Measurements from ENCODE around the gene SETD6.

The SETD6 gene, protein sequence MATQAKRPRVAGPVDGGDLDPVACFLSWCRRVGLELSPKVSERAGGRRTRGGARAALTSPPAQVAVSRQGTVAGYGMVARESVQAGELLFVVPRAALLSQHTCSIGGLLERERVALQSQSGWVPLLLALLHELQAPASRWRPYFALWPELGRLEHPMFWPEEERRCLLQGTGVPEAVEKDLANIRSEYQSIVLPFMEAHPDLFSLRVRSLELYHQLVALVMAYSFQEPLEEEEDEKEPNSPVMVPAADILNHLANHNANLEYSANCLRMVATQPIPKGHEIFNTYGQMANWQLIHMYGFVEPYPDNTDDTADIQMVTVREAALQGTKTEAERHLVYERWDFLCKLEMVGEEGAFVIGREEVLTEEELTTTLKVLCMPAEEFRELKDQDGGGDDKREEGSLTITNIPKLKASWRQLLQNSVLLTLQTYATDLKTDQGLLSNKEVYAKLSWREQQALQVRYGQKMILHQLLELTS

GRCh38 chr16:58515125-58515870 is at the start of gene SETD6:
SETD6 (plus strand) TSS chr16:58515517; CDS start chr16:58515538, 21 bp downstream.
- no peaks in the 10 kb centered on the region for H3K9me3 ChIP-seq (ENCODE audit: low read length)
- peaks cover 39% of the 10 kb centered on the region for H3K36me3 ChIP-seq (ENCODE audit: insufficient read depth, low read length)
- H3K79me2 ChIP-seq (ENCODE audit: insufficient read depth, low read length), result no peaks in the 10 kb centered on the region
- no peaks in the 10 kb centered on the region for H3K9me2 ChIP-seq (ENCODE audit: low read depth, low read length)
- no peaks in the 10 kb centered on the region for H3K27me3 ChIP-seq (ENCODE audit: insufficient read depth, low read length)
- no peak within 1 kb of the TSS for H2AFZ ChIP-seq (ENCODE audit: low read length)
- H4K20me1 ChIP-seq (ENCODE audit: insufficient read depth, low read length), result no peaks in the 10 kb centered on the region
- H3K4me3 ChIP-seq (ENCODE audit: low read depth, low read length, poor library complexity, severe bottlenecking), result peak within 1 kb of the TSS; percentile 85
- no peak for TF ChIP-seq CTCF (IDR thresholded peaks at IDR 0.05; ENCODE audit: low read length)
- no peak for TF ChIP-seq EZH2 (IDR thresholded peaks at IDR 0.05; ENCODE audit: borderline replicate concordance, low read length)
- peaks cover 25% of the 10 kb centered on the region for H3K4me1 ChIP-seq (ENCODE audit: insufficient read depth, low read length, severe bottlenecking)
- peaks cover 9% of the 10 kb centered on the region; the same call in 1 of the 2 replicates for H3F3A ChIP-seq (ENCODE audit: insufficient read depth, low read length)
- H3K27ac ChIP-seq (ENCODE audit: low read depth, low read length, poor library complexity, severe bottlenecking), result peak within 1 kb of the TSS; percentile 43
- H3K9ac ChIP-seq (ENCODE audit: low read length), result peak within 1 kb of the TSS; percentile 85
- H3K4me2 ChIP-seq (ENCODE audit: low read length), result peak within 1 kb of the TSS; percentile 88

DNA sequence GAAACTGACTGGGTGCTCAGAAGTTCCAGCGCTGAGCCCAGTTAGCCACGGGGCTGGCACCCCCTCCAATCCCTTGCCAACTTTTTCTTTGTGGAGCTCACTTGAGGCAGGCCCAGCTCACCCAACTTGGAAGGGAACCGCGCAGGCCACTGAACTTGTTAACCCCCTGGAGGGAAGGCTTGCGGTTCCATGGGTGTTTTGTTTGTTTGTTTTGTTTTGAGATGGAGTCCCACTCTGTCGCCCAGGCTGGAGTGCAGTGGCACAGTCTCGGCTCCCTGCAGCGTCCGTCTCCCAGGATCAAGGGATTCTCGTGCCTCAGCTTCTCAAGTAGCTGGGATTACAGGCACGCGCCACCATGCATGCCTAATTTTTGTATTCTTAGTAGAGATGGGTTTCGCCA is 49.5 kb upstream of the SETD6 start:
- H3F3A ChIP-seq (ENCODE audit: insufficient read depth, low read length), result no peaks in the 10 kb centered on the region

DNA sequence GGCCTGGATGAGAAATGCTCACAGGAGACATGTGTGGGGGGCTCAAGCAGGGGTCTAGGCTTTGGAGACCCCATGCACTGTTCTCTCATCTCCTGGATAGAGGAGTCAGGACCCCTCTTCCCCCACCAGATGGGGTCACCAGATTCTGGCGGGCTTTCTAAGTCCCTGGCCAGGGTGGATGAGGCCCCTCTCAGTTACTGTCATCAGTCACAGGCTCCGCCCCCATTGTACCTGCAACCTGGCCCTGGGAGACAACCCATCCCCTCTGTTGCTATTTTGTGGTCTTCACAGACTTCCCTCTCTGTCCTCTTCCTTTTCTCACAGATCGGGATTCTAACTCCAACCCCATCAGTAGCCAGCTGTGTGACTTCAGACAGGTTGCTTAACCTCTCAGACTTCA is 48.9 kb upstream of the SETD6 start:
- TF ChIP-seq CTCF (IDR thresholded peaks at IDR 0.05; ENCODE audit: low read length) (no peak), EZH2 (IDR thresholded peaks at IDR 0.05; ENCODE audit: borderline replicate concordance, low read length) (no peak)
- Histone ChIP-seq H3K27me3 (ENCODE audit: insufficient read depth, low read length) (no peaks in the 10 kb centered on the region; the same call in 1 of the 2 replicates), H3K4me3 (ENCODE audit: low read depth, low read length, poor library complexity, severe bottlenecking) (no peak overlapping the region), H3K9me3 (ENCODE audit: low read length) (no peaks in the 10 kb centered on the region), H3K4me2 (ENCODE audit: low read length) (no peak overlapping the region), H3K27ac (ENCODE audit: low read depth, low read length, poor library complexity, severe bottlenecking) (no peak overlapping the region), H3K79me2 (ENCODE audit: insufficient read depth, low read length) (no peaks in the 10 kb centered on the region), H3F3A (ENCODE audit: insufficient read depth, low read length) (no peaks in the 10 kb centered on the region), H4K20me1 (ENCODE audit: insufficient read depth, low read length) (no peaks in the 10 kb centered on the region), H3K4me1 (ENCODE audit: insufficient read depth, low read length, severe bottlenecking) (no peaks in the 10 kb centered on the region), H2AFZ (ENCODE audit: low read length) (no peak overlapping the region), H3K9ac (ENCODE audit: low read length) (no peak overlapping the region), H3K36me3 (ENCODE audit: insufficient read depth, low read length) (no peaks in the 10 kb centered on the region), H3K9me2 (ENCODE audit: low read depth, low read length) (no peaks in the 10 kb centered on the region)

More for the DNA sequence above, 49.5 kb upstream of the SETD6 start:
- Histone ChIP-seq H3K4me3 (ENCODE audit: low read depth, low read length, poor library complexity, severe bottlenecking) (no peak overlapping the region), H3K36me3 (ENCODE audit: insufficient read depth, low read length) (no peaks in the 10 kb centered on the region), H3K79me2 (ENCODE audit: insufficient read depth, low read length) (no peaks in the 10 kb centered on the region), H3K9me2 (ENCODE audit: low read depth, low read length) (no peaks in the 10 kb centered on the region), H3K27ac (ENCODE audit: low read depth, low read length, poor library complexity, severe bottlenecking) (no peak overlapping the region), H3K9ac (ENCODE audit: low read length) (no peak overlapping the region), H3K27me3 (ENCODE audit: insufficient read depth, low read length) (no peaks in the 10 kb centered on the region; the same call in 1 of the 2 replicates), H2AFZ (ENCODE audit: low read length) (no peak overlapping the region), H3K9me3 (ENCODE audit: low read length) (no peaks in the 10 kb centered on the region), H3K4me2 (ENCODE audit: low read length) (no peak overlapping the region), H3K4me1 (ENCODE audit: insufficient read depth, low read length, severe bottlenecking) (no peaks in the 10 kb centered on the region), H4K20me1 (ENCODE audit: insufficient read depth, low read length) (no peaks in the 10 kb centered on the region)
- no peak for TF ChIP-seq EZH2 (IDR thresholded peaks at IDR 0.05; ENCODE audit: borderline replicate concordance, low read length)
- no peak for TF ChIP-seq CTCF (IDR thresholded peaks at IDR 0.05; ENCODE audit: low read length)
